Stomach smooth muscle (tissue), 2 donors: ENCODE data around the gene ZC2HC1B.

Experiments
- H3K27ac ChIP-seq: one replicate; pipeline ENCODE4 v1.7.0; 2013; ENCODE audit warnings: mild to moderate bottlenecking, low read length, inconsistent platforms
- H3K27me3 ChIP-seq, 2 donors: one replicate each; pipeline ENCODE4 v1.7.0; 2013; ENCODE audit warnings: low read length in 2 of 2; ENCODE audit not compliant: insufficient read depth in 2 of 2, control insufficient read depth in 1 of 2
- H3K36me3 ChIP-seq, 2 donors: one replicate each; pipeline ENCODE4 v1.7.0; 2013; ENCODE audit warnings: low read length in 2 of 2; ENCODE audit not compliant: control insufficient read depth in 2 of 2, insufficient read depth in 2 of 2
- H3K4me1 ChIP-seq: one replicate; pipeline ENCODE4 v1.7.0; 2013; ENCODE audit warnings: low read length; ENCODE audit not compliant: control insufficient read depth, insufficient read depth
- H3K4me3 ChIP-seq, 2 donors: one replicate each; pipeline ENCODE4 v1.7.0; 2013; ENCODE audit warnings: low read length in 2 of 2
- H3K9ac ChIP-seq, 2 donors: one replicate each; pipeline ENCODE4 v1.7.0; 2013; ENCODE audit warnings: low read length in 2 of 2, mild to moderate bottlenecking in 1 of 2
- H3K9me3 ChIP-seq, 2 donors: one replicate each; pipeline ENCODE4 v1.7.0; 2013; ENCODE audit warnings: low read length in 2 of 2; ENCODE audit not compliant: control insufficient read depth in 2 of 2
- donor health status: healthy.
- donor health status: Pancreatic carcinoma.

Gene ZC2HC1B

GRCh38 chr6:143934331-143934730 lies 70.1 kb downstream of the ZC2HC1B start:
- Histone ChIP-seq H3K36me3 (no peaks in the 10 kb centered on the region), H3K27ac (no peak overlapping the region), H3K4me3 (no peak overlapping the region), H3K4me1 (no peaks in the 10 kb centered on the region), H3K9me3 (peaks cover 0 to 5% of the 10 kb centered on the region in 2 donors), H3K9ac (no peak overlapping the region), H3K27me3 (no peaks in the 10 kb centered on the region)

DNA sequence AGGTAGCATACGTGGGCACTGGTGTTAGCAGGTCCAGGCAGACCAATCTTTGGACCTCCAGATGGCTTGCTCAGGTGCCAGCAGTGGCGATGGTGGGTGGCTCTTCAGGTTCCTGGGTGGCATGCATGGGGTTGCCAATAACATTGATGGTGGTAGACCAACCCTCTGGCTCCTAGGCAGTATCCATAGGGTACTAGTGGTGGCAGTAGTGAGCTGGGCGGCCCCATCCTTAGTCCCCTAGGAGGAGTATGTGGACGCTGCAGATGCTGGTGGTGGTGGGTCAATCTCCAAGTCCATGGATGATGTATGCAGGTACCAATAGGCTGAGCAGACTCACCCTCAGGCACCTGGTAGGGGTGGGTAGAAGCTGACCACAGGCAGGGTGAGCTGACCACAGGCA lies 70.6 kb downstream of the ZC2HC1B start:
- H3K4me1 ChIP-seq: no peaks in the 10 kb centered on the region
- no peaks in the 10 kb centered on the region for H3K27me3 ChIP-seq
- H3K27ac ChIP-seq: no peak overlapping the region
- no peak overlapping the region for H3K4me3 ChIP-seq
- H3K9me3 ChIP-seq: peaks cover 0 to 5% of the 10 kb centered on the region in 2 donors
- H3K9ac ChIP-seq: no peak overlapping the region
- H3K36me3 ChIP-seq: no peaks in the 10 kb centered on the region

DNA sequence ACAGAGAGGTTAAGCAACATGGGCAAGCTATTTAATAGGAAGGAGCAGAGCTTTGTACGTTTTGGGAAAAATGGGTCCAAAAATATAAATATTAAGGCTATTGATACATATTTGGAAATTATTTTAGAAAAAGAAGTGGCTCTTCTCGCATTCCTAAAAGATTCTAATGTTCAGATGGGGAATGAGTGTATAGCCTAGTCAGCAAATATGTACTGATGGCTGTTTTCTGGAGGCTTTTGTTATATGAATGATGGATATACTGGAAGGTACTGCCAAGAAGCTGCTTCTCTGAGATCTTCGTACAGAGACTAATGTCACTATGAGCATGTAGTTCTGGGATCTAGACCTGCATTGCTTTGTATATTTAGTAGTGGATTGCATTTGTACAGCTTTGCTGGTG lies 72.1 kb downstream of the ZC2HC1B start:
- H3K4me1 ChIP-seq: no peaks in the 10 kb centered on the region
- H3K27ac ChIP-seq: no peak overlapping the region
- no peaks in the 10 kb centered on the region for H3K27me3 ChIP-seq
- no peak overlapping the region for H3K4me3 ChIP-seq
- peaks cover 0 to 5% of the 10 kb centered on the region in 2 donors for H3K9me3 ChIP-seq
- H3K36me3 ChIP-seq: no peaks in the 10 kb centered on the region
- no peak overlapping the region for H3K9ac ChIP-seq

- H3K9me3 ChIP-seq: peaks cover 0 to 3% of the 10 kb centered on the region in 2 donors
- H3K4me3 ChIP-seq: no peak overlapping the region
- no peak overlapping the region for H3K27ac ChIP-seq
- peaks cover 0 to under 1% of the 10 kb centered on the region in 2 donors for H3K36me3 ChIP-seq
- H3K4me1 ChIP-seq: no peaks in the 10 kb centered on the region
- H3K27me3 ChIP-seq: no peaks in the 10 kb centered on the region
- no peak overlapping the region for H3K9ac ChIP-seq
Measured at GRCh38 chr6:143936778-143937667, 72.7 kb downstream of the ZC2HC1B start.

- Histone ChIP-seq H3K9me3 (peaks cover 0 to 3% of the 10 kb centered on the region in 2 donors), H3K36me3 (peaks cover 0 to 4% of the 10 kb centered on the region in 2 donors), H3K4me1 (no peaks in the 10 kb centered on the region), H3K27ac (no peak overlapping the region), H3K27me3 (no peaks in the 10 kb centered on the region), H3K9ac (no peak overlapping the region), H3K4me3 (no peak overlapping the region)
Measured at GRCh38 chr6:143937668-143937970, 73.3 kb downstream of the ZC2HC1B start.

DNA sequence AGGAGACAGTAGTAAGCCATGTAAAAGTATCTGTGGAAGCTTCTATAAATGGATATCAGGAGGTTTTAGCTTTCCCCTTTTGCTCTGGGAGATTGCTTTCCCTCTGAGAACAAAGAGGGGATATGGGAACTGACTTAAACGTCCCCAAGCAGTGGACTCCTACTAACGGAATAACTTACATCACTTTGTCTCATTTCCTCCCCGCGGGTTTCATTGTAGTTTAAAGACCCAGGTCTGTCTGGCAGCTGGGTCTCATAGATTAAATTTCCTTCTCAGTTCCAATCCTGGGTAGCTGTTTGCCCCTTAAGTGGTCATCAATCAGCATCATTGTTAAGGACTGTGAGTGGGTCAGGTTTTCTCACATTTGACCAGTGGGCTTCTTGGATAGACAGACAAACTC lies 75.1 kb downstream of the ZC2HC1B start:
- Histone ChIP-seq H3K4me3 (no peak overlapping the region), H3K27ac (no peak overlapping the region), H3K36me3 (peaks cover 0 to 4% of the 10 kb centered on the region in 2 donors), H3K9me3 (no peaks in the 10 kb centered on the region), H3K27me3 (no peaks in the 10 kb centered on the region), H3K9ac (no peak overlapping the region), H3K4me1 (no peaks in the 10 kb centered on the region)

DNA sequence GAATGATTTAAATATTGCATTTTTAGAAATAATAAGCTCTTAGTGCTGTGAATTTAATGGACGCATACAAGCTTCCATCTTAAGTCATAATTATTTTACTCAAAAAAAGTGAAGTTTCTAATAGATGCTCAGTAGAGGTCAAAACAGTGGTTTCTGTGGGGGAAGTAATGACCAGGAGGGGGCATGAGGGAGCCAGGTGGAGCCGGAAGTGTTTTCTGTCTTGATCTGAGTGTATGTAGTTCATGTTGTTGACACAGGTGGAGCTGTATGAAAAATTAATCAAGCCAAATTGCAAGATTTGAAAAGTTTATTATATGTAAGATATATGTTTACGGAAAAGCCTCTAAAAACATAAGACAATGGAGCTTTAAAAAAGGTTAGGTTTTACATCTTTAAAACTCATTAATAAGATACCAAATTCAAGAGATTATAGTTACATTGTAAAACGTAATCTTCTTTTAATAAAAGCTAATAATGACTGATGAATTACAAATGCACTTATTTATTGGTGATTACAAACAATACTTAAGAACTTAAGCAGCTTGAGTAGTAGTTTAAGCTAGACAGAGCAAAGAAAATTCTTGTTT lies 75.8 kb downstream of the ZC2HC1B start:
- no peak overlapping the region for H3K27ac ChIP-seq
- H3K36me3 ChIP-seq: peaks cover 0 to 4% of the 10 kb centered on the region in 2 donors
- H3K9me3 ChIP-seq: no peaks in the 10 kb centered on the region
- no peaks in the 10 kb centered on the region for H3K4me1 ChIP-seq
- no peaks in the 10 kb centered on the region for H3K27me3 ChIP-seq
- no peak overlapping the region for H3K9ac ChIP-seq
- H3K4me3 ChIP-seq: no peak overlapping the region

- no peaks in the 10 kb centered on the region for H3K4me1 ChIP-seq
- no peak overlapping the region for H3K4me3 ChIP-seq
- no peak overlapping the region for H3K27ac ChIP-seq
- peaks cover 0 to 4% of the 10 kb centered on the region in 2 donors for H3K36me3 ChIP-seq
- H3K9ac ChIP-seq: no peak overlapping the region
- no peaks in the 10 kb centered on the region for H3K9me3 ChIP-seq
- H3K27me3 ChIP-seq: no peaks in the 10 kb centered on the region
Measured at GRCh38 chr6:143941852-143942627, 77.8 kb downstream of the ZC2HC1B start.

DNA sequence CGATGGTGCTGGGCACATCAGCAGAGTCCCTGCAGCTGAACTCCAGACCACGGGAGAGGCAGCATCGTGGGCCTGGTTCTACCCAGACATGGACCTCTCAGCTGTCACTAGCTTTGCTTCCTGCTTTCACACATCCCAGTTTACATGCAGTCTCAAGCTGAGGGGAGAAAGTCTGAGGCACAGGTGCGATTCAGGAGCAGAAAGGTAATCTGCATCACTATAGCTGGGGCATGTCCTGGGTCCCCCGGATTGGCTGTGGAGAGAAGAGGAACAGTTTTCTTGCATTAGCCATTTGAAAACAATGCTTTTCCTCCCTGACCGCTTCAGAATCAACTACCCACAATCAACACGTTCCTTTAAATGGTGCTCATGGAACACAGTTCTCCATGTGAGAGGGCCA lies 83.9 kb downstream of the ZC2HC1B start:
- Histone ChIP-seq H3K36me3 (peaks cover 15 to 20% of the 10 kb centered on the region in 2 donors), H3K27me3 (no peaks in the 10 kb centered on the region), H3K4me3 (no peak overlapping the region), H3K9ac (no peak overlapping the region), H3K27ac (no peak overlapping the region), H3K9me3 (no peaks in the 10 kb centered on the region), H3K4me1 (peaks cover 3% of the 10 kb centered on the region)

DNA sequence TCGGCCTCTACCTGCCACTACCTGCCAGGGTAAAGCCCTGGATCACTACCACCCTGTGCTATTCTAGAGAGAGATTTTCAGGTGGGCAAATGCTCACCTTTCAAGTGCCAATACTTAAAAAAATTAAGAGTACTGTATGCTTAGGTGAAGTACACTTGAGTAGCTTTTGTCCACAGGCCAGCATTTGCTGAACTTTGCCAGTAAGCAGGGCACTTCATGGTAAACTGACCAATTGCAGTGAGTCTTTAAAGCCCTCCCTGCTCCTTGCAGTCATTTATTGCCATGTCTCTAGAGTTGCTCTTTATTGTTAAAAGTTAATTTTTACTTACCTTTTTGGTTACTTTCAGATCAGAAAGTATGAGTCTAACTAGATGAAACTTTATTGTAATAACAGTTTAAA lies 85.3 kb downstream of the ZC2HC1B start:
- Histone ChIP-seq H3K9ac (no peak overlapping the region), H3K9me3 (no peaks in the 10 kb centered on the region), H3K27me3 (no peaks in the 10 kb centered on the region), H3K36me3 (peaks cover 15 to 20% of the 10 kb centered on the region in 2 donors), H3K4me1 (peaks cover 3% of the 10 kb centered on the region), H3K4me3 (no peak overlapping the region), H3K27ac (no peak overlapping the region)
